IMR-90 (cell line): ENCODE measurements around the gene DCAF11. TPM values are rescaled to one million over a fixed set of nuclear protein-coding genes. Genes with fewer than 3 reads are reported as not detected.

Source experiments
- ATAC-seq: fragments of 200-7000 bp; cut with Tn5 transposase; 2 replicates; pipeline ENCODE4 v1.9.1; 2020; ENCODE audit warnings: low read depth, mild to moderate bottlenecking, moderate library complexity
- BruUV-seq: library from RNA; stranded (reverse); fragments of 400-500 nt; replicated peaks from 2 replicates; lab custom pipeline; 2021; lab: Mats Ljungman, UMichigan
- CTCF ChIA-PET: fragments of 300-600 bp; formaldehyde crosslinking; extraction: SDS; loops from one replicate; lab custom pipeline; 2021; ENCODE audit warnings: antibody characterized with exemption; lab: Yijun Ruan, JAX
- POLR2A ChIA-PET: fragments of 300-600 bp; sonication (Branson Sonifier 250); formaldehyde crosslinking; loops from one replicate; lab custom pipeline; 2022; ENCODE audit warnings: antibody characterized with exemption; ENCODE audit not compliant: unreplicated experiment; lab: Charles Lee
- DNase-seq: peaks from one replicate; pipeline ENCODE4 v3.0.0; 2013
- H2AFZ ChIP-seq: replicated peaks from 2 replicates; pipeline ENCODE3; 2013; ENCODE audit warnings: low read length, mild to moderate bottlenecking; ENCODE audit not compliant: poor library complexity
- H2AK5ac ChIP-seq: 2 replicates; pipeline ENCODE4 v1.6.1; 2013; ENCODE audit warnings: low read depth, low read length, inconsistent platforms
- H2AK9ac ChIP-seq: replicated peaks from 2 replicates; pipeline ENCODE3; 2013; ENCODE audit warnings: mild to moderate bottlenecking, low read depth, low read length, moderate library complexity; ENCODE audit not compliant: poor library complexity
- H2BK120ac ChIP-seq: 2 replicates; pipeline ENCODE4 v1.6.1; 2013; ENCODE audit warnings: low read depth, low read length, inconsistent platforms
- H2BK15ac ChIP-seq: 3 replicates; pipeline ENCODE4 v1.6.1; 2013; ENCODE audit warnings: low read depth, low read length, inconsistent platforms
- H2BK20ac ChIP-seq: 2 replicates; pipeline ENCODE4 v1.6.1; 2013; ENCODE audit warnings: low read depth, mild to moderate bottlenecking, inconsistent platforms, low read length, moderate library complexity
- H2BK5ac ChIP-seq: 2 replicates; pipeline ENCODE4 v1.6.1; 2013; ENCODE audit warnings: mild to moderate bottlenecking, low read depth, low read length, inconsistent platforms; ENCODE audit not compliant: poor library complexity, severe bottlenecking
- H3K14ac ChIP-seq: replicated peaks from 2 replicates; pipeline ENCODE4 v1.6.1; 2013; ENCODE audit warnings: low read depth, low read length, inconsistent platforms
- H3K18ac ChIP-seq: 2 replicates; pipeline ENCODE4 v1.6.1; 2013; ENCODE audit warnings: low read depth, low read length, control low read depth
- H3K23ac ChIP-seq: 2 replicates; pipeline ENCODE4 v1.6.1; 2013; ENCODE audit warnings: low read depth, low read length, inconsistent platforms
- H3K27ac ChIP-seq: 2 replicates; pipeline ENCODE4 v1.5.1; 2013; ENCODE audit warnings: mild to moderate bottlenecking, control low read depth, low read length; ENCODE audit not compliant: insufficient read depth
- H3K27me3 ChIP-seq: 2 replicates; pipeline ENCODE4 v1.6.1; 2013; ENCODE audit warnings: low read length; ENCODE audit not compliant: control insufficient read depth, insufficient read depth
- H3K36me3 ChIP-seq: 2 replicates; pipeline ENCODE4 v1.6.1; 2013; ENCODE audit warnings: low read length, mixed read lengths; ENCODE audit not compliant: control insufficient read depth, insufficient read depth
- H3K4ac ChIP-seq: 2 replicates; pipeline ENCODE4 v1.6.1; 2013; ENCODE audit warnings: low read depth, low read length, inconsistent platforms
- H3K4me1 ChIP-seq: 2 replicates; pipeline ENCODE4 v1.6.1; 2013; ENCODE audit warnings: low read length, mixed read lengths; ENCODE audit not compliant: control insufficient read depth, insufficient read depth
- H3K4me2 ChIP-seq: 2 replicates; pipeline ENCODE4 v1.6.1; 2013; ENCODE audit warnings: low read depth, mild to moderate bottlenecking, control low read depth, low read length, moderate library complexity
- H3K4me3 ChIP-seq: 2 replicates; pipeline ENCODE4 v1.5.1; 2013; ENCODE audit warnings: low read depth, mild to moderate bottlenecking, control low read depth, low read length, moderate library complexity; ENCODE audit not compliant: insufficient read depth
- H3K56ac ChIP-seq: 2 replicates; pipeline ENCODE4 v1.6.1; 2013; ENCODE audit warnings: low read length, inconsistent platforms; ENCODE audit not compliant: insufficient read depth; ENCODE audit errors: extremely low read depth
- H3K79me1 ChIP-seq, 2 experiments: 2 replicates each; pipeline ENCODE4 v1.6.1; 2013; ENCODE audit warnings: low read length in 2 of 2, inconsistent platforms in 1 of 2, low read depth in 1 of 2
- H3K9ac ChIP-seq: 2 replicates; pipeline ENCODE4 v1.6.1; 2013; ENCODE audit warnings: low read depth, low read length, control low read depth
- H3K9me1 ChIP-seq: 2 replicates; pipeline ENCODE4 v1.6.1; 2013; ENCODE audit warnings: low read length, inconsistent platforms; ENCODE audit not compliant: insufficient read depth
- H3K9me3 ChIP-seq: 2 replicates; pipeline ENCODE4 v1.6.1; 2013; ENCODE audit warnings: low read length; ENCODE audit not compliant: control insufficient read depth, insufficient read depth
- H4K20me1 ChIP-seq: 2 replicates; pipeline ENCODE4 v1.6.1; 2013; ENCODE audit warnings: low read length, inconsistent platforms; ENCODE audit not compliant: insufficient read depth
- H4K5ac ChIP-seq: 2 replicates; pipeline ENCODE4 v1.6.1; 2013; ENCODE audit warnings: mild to moderate bottlenecking, low read depth, low read length, control low read depth
- H4K8ac ChIP-seq, 2 experiments: 2 replicates each; pipeline ENCODE4 v1.6.1; 2013; ENCODE audit warnings: low read depth in 2 of 2, low read length in 2 of 2, control low read depth in 1 of 2, inconsistent platforms in 1 of 2
- H4K91ac ChIP-seq: 2 replicates; pipeline ENCODE4 v1.6.1; 2013; ENCODE audit warnings: low read depth, low read length, inconsistent platforms; ENCODE audit not compliant: insufficient read depth
- BHLHE40 ChIP-seq: fragments of 150-350 bp; IDR thresholded peaks from 2 replicates; pipeline ENCODE4 v1.6.1; 2016; ENCODE audit warnings: mild to moderate bottlenecking, low read depth, low read length
- CEBPB ChIP-seq: IDR thresholded peaks from 2 replicates; pipeline ENCODE4 v1.6.1; 2012; ENCODE audit warnings: low read depth, low read length, improper control_type of control experiment
- CHD1 ChIP-seq: IDR thresholded peaks from 2 replicates; pipeline ENCODE4 v1.6.1; 2012; ENCODE audit warnings: low read depth, low read length, improper control_type of control experiment
- CTCF ChIP-seq: conservative IDR thresholded peaks from 2 replicates; pipeline ENCODE4 v1.5.1; 2012; ENCODE audit warnings: mild to moderate bottlenecking, low read depth, low read length, improper control_type of control experiment
- ELK1 ChIP-seq: fragments of 150-350 bp; IDR thresholded peaks from 2 replicates; pipeline ENCODE4 v1.6.1; 2016; ENCODE audit warnings: low read depth, mild to moderate bottlenecking, low read length, moderate library complexity, borderline replicate concordance
- FOS ChIP-seq: fragments of 150-350 bp; IDR thresholded peaks from 2 replicates; pipeline ENCODE4 v1.6.1; 2016; ENCODE audit warnings: low read depth, low read length
- MAFK ChIP-seq: IDR thresholded peaks from 2 replicates; pipeline ENCODE4 v1.6.1; 2012; ENCODE audit warnings: low read depth, low read length, improper control_type of control experiment
- MAZ ChIP-seq: IDR thresholded peaks from 2 replicates; pipeline ENCODE4 v1.6.1; 2012; ENCODE audit warnings: low read depth, mild to moderate bottlenecking, low read length, improper control_type of control experiment, moderate library complexity, borderline replicate concordance
- MXI1 ChIP-seq: IDR thresholded peaks from 2 replicates; pipeline ENCODE4 v1.6.1; 2012; ENCODE audit warnings: low read depth, mild to moderate bottlenecking, low read length, moderate library complexity, borderline replicate concordance
- POLR2A ChIP-seq: IDR thresholded peaks from 2 replicates; pipeline ENCODE4 v1.6.1; 2012; ENCODE audit warnings: mild to moderate bottlenecking, low read depth, low read length
- RAD21 ChIP-seq: IDR thresholded peaks from 2 replicates; pipeline ENCODE4 v1.6.1; 2012; ENCODE audit warnings: low read length, improper control_type of control experiment
- RCOR1 ChIP-seq: IDR thresholded peaks from 2 replicates; pipeline ENCODE4 v1.6.1; 2012; ENCODE audit warnings: mild to moderate bottlenecking, low read length, improper control_type of control experiment; ENCODE audit not compliant: insufficient replicate concordance
- RFX5 ChIP-seq: IDR thresholded peaks from 2 replicates; pipeline ENCODE4 v1.8.0; 2012; ENCODE audit warnings: low read depth, mild to moderate bottlenecking, low read length, moderate library complexity
- SMC3 ChIP-seq: fragments of 150-350 bp; IDR thresholded peaks from 2 replicates; pipeline ENCODE4 v1.6.1; 2016; ENCODE audit warnings: low read depth, mild to moderate bottlenecking, antibody characterized with exemption, low read length, moderate library complexity
- USF2 ChIP-seq: fragments of 150-350 bp; IDR thresholded peaks from 2 replicates; pipeline ENCODE4 v1.6.1; 2017; ENCODE audit warnings: mild to moderate bottlenecking, antibody characterized with exemption, low read length, low read depth
- WGBS, 2 experiments: methylation state at CpG; one replicate each; pipeline versions ENCODE4 v1.1.5 to v1.1.7; 2013; ENCODE audit warnings: missing lambda C conversion rate in 2 of 2; ENCODE audit not compliant: insufficient read length in 1 of 2; ENCODE audit errors: extremely low coverage in 2 of 2; 5-methylcytosine and 5-hydroxymethylcytosine counted together
- dilution Hi-C: fragments of 300-500 bp; cut with HindIII; formaldehyde crosslinking; loops from one replicate; pipeline ENCODE4 v1.14.3; 2018; ENCODE audit warnings: low sequenced_read_pairs; ENCODE audit not compliant: unreplicated experiment
- in situ Hi-C: fragments of 300-500 bp; cut with MboI; formaldehyde crosslinking; loops from 3 replicates; pipeline ENCODE4 v1.14.3; 2019; ENCODE audit warnings: low sequenced_read_pairs, inconsistent platforms, mixed read lengths
- intact Hi-C: fragments of 100-400 bp; cut with micrococcal nuclease; formaldehyde crosslinking; loops from 2 replicates; pipeline ENCODE4 v1.10.0; 2022
- polyA plus RNA-seq, 3 experiments: library from polyadenylated mRNA; depleted of rRNA; stranded (reverse); fragments of >200 nt; gene quantifications; 2 replicates each; pipeline ENCODE4 v1.2.3, GENCODE V29; 2012; ENCODE audit warnings: low replicate concordance in 1 of 3
- total RNA-seq: library from RNA; depleted of rRNA; stranded (reverse); fragments of >200 nt; gene quantifications from 2 replicates; pipeline ENCODE4 v1.2.3, GENCODE V29; 2012

DCAF11 gene
- total and polyA plus RNA-seq, 2 of the 4 experiments (the other 2 are of a cell fraction): 21.0 to 52.0 TPM

GRCh38 chr14:24100197-24100981 lies 14.2 kb upstream of the DCAF11 start:
- Histone ChIP-seq H2BK5ac (no peak overlapping the region), H4K5ac (no peak overlapping the region), H3K14ac (no peak overlapping the region), H3K9ac (no peak overlapping the region), H3K18ac (no peak overlapping the region), H2AK5ac (no peak overlapping the region), H3K27ac (no peak overlapping the region), H3K9me1 (peaks cover 17% of the 10 kb centered on the region), H3K56ac (no peak overlapping the region), H3K9me3 (no peaks in the 10 kb centered on the region; the same call in 1 of the 2 replicates), H2BK120ac (no peak overlapping the region), H3K4me3 (no peak overlapping the region), H3K23ac (no peak overlapping the region; the same call in 1 of the 2 replicates), H2BK20ac (no peak overlapping the region), H2AK9ac (no peak overlapping the region), H4K20me1 (peaks cover 19% of the 10 kb centered on the region; the same call in 1 of the 2 replicates), H3K4me2 (no peak overlapping the region), H3K36me3 (peaks cover 45% of the 10 kb centered on the region), H4K8ac (no peak overlapping the region), H3K4me1 (peaks cover 4% of the 10 kb centered on the region), H3K27me3 (no peaks in the 10 kb centered on the region), H4K91ac (no peak overlapping the region), H3K79me1 (peaks cover 14 to 31% of the 10 kb centered on the region in 2 experiments), H2BK15ac (no peak overlapping the region), H3K4ac (no peak overlapping the region), H2AFZ (no peak overlapping the region)
- no peak for ATAC-seq
- in situ Hi-C loops (no loop called here), dilution Hi-C loops (no loop called here), intact Hi-C loops (no loop called here)
- 100% methylated on average over 1 of the region's 4 CpGs; no CpG with 5 or more reads in 1 of the 2 experiments for WGBS, 2 experiments
- no TSS peak for BruUV-seq
- CTCF ChIA-PET: no interaction called here
- DNase-seq: no peak
- POLR2A ChIA-PET: no interaction called here
- TF ChIP-seq ELK1 (no peak), CTCF (no peak), MAZ (no peak), RAD21 (no peak), FOS (no peak), SMC3 (no peak), CEBPB (no peak), CHD1 (no peak), POLR2A (no peak), RFX5 (no peak), RCOR1 (no peak), MXI1 (no peak), BHLHE40 (no peak), MAFK (no peak), USF2 (no peak)
